ENCODE results near the gene IL12A.

DNA sequence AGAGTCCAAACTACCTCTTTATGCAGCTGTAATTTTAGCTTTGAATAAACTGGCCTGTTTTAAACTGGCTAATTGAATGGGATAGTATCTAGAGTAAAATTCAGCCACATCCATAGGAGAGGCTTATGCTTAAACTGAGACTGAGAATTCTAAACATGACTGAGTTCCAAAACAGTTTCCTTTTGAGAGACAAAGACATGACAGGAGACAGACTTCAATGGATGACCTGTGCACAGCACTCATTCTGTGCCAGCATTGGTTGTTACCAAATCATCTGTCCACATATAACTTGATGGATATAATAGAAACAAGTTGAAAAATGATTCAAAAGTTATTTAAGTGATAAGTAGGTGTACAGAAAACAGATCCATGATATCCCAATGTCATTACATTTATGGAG, 20.9 kb downstream of the IL12A start:
- TF ChIP-seq, protein P1, sequence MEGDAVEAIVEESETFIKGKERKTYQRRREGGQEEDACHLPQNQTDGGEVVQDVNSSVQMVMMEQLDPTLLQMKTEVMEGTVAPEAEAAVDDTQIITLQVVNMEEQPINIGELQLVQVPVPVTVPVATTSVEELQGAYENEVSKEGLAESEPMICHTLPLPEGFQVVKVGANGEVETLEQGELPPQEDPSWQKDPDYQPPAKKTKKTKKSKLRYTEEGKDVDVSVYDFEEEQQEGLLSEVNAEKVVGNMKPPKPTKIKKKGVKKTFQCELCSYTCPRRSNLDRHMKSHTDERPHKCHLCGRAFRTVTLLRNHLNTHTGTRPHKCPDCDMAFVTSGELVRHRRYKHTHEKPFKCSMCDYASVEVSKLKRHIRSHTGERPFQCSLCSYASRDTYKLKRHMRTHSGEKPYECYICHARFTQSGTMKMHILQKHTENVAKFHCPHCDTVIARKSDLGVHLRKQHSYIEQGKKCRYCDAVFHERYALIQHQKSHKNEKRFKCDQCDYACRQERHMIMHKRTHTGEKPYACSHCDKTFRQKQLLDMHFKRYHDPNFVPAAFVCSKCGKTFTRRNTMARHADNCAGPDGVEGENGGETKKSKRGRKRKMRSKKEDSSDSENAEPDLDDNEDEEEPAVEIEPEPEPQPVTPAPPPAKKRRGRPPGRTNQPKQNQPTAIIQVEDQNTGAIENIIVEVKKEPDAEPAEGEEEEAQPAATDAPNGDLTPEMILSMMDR (IDR thresholded peaks at IDR 0.05; ENCODE audit: insufficient read depth, low read depth, low read length), result no peak
- TF ChIP-seq EZH2 (IDR thresholded peaks at IDR 0.05; ENCODE audit: insufficient read depth, low read length), result no peak
